ENCODE results near the gene NSUN7.

- TF ChIP-seq EZH2 (IDR thresholded peaks at IDR 0.05; ENCODE audit: borderline replicate concordance, insufficient read depth, low read length, poor library complexity, severe bottlenecking) (no peak), CTCF (IDR thresholded peaks at IDR 0.05; ENCODE audit: poor library complexity, severe bottlenecking) (no peak), POLR2AphosphoS5 (IDR thresholded peaks at IDR 0.05) (no peak)
Observed at GRCh38 chr4:40844261-40844660, 94.5 kb downstream of the NSUN7 start.

Measured in neural cell (in vitro differentiated cells).